ENCODE measurements around the gene IP6K3.

Gene IP6K3

DNA sequence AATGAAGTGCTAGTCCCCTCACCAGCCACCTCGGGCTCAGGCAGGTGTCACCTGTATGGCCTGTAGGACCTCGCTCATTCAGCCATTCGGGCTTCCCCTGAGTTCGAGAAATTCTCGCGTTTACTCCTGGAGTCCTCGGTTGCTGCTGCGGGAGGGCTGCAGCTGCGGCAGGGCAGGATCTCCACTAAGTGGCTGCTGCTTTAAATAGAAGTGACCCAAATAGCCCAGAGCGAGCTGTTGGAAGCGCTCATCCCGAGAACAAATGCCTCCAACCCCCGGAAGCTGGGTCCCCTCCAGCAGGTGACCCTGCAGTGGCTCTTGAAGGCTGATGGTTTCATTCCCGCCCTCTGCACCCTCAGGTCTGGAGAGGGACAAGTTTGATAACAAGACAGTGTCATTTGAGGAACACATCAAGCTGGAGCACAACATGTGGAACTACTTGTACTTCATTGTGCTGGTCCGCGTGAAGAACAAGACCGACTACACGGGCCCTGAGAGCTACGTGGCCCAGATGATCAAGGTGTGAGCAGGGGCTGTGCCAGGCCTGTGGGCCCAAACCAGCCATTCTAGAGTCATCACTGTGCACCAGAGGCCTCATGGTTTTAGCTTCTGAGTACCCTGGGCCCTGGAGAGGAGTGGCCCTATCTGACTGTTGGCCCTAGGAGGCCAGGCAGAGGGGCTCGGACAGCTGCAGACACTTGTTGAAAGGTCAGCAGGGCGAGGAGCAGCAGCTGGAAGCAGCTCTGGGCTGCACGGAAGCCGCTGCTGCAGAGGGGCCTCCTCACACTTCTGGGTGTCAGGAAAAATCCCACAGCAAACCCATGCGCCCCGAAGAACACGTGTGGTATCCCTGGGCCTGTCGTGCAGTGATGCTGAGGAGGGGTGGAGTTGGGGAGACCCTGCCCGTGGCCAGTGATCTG is 53.3 kb downstream of the IP6K3 start:
- TF ChIP-seq POLR2AphosphoS5 (IDR thresholded peaks at IDR 0.05; ENCODE audit: low read depth, low read length): no peak
- TF ChIP-seq FOXP2 (optimal IDR thresholded peaks at IDR 0.05; ENCODE audit: borderline replicate concordance, extremely low read depth, extremely low read length, insufficient read depth): no peak
- TF ChIP-seq, protein P1, sequence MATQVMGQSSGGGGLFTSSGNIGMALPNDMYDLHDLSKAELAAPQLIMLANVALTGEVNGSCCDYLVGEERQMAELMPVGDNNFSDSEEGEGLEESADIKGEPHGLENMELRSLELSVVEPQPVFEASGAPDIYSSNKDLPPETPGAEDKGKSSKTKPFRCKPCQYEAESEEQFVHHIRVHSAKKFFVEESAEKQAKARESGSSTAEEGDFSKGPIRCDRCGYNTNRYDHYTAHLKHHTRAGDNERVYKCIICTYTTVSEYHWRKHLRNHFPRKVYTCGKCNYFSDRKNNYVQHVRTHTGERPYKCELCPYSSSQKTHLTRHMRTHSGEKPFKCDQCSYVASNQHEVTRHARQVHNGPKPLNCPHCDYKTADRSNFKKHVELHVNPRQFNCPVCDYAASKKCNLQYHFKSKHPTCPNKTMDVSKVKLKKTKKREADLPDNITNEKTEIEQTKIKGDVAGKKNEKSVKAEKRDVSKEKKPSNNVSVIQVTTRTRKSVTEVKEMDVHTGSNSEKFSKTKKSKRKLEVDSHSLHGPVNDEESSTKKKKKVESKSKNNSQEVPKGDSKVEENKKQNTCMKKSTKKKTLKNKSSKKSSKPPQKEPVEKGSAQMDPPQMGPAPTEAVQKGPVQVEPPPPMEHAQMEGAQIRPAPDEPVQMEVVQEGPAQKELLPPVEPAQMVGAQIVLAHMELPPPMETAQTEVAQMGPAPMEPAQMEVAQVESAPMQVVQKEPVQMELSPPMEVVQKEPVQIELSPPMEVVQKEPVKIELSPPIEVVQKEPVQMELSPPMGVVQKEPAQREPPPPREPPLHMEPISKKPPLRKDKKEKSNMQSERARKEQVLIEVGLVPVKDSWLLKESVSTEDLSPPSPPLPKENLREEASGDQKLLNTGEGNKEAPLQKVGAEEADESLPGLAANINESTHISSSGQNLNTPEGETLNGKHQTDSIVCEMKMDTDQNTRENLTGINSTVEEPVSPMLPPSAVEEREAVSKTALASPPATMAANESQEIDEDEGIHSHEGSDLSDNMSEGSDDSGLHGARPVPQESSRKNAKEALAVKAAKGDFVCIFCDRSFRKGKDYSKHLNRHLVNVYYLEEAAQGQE (IDR thresholded peaks at IDR 0.05; ENCODE audit: insufficient read depth in 1 of 2, low read depth in 2 of 2, low read length in 2 of 2): no peak
- no peak for TF ChIP-seq SIN3A (IDR thresholded peaks at IDR 0.05; ENCODE audit: borderline replicate concordance, insufficient read depth, low read length)
- no peak for TF ChIP-seq TAF1 (IDR thresholded peaks at IDR 0.05; ENCODE audit: borderline replicate concordance, insufficient read depth, low read length)

DNA sequence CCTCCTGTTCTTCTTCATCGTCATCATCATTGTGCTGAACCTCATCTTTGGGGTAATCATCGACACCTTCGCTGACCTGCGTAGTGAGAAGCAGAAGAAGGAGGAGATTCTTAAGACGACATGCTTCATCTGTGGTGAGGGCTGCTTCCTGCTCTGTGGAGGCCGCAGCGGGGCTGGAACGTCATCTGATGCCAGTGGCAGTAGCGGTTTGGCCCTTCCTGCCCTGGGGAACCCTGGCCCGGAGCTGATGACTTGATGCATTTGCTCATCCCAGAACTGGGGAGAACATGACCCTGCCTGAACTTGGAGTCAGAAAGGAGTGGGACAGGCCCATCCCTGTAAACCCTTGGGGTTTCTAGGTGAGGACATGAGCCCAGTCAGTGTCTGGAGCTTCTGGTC is 53.9 kb downstream of the IP6K3 start:
- no peak for TF ChIP-seq SIN3A (IDR thresholded peaks at IDR 0.05; ENCODE audit: borderline replicate concordance, insufficient read depth, low read length)
- TF ChIP-seq, protein P1 (IDR thresholded peaks at IDR 0.05; ENCODE audit: insufficient read depth in 1 of 2, low read depth in 2 of 2, low read length in 2 of 2): no peak
- no peak for TF ChIP-seq TAF1 (IDR thresholded peaks at IDR 0.05; ENCODE audit: borderline replicate concordance, insufficient read depth, low read length)
- no peak for TF ChIP-seq POLR2AphosphoS5 (IDR thresholded peaks at IDR 0.05; ENCODE audit: low read depth, low read length)
- no peak for TF ChIP-seq FOXP2 (optimal IDR thresholded peaks at IDR 0.05; ENCODE audit: borderline replicate concordance, extremely low read depth, extremely low read length, insufficient read depth)

DNA sequence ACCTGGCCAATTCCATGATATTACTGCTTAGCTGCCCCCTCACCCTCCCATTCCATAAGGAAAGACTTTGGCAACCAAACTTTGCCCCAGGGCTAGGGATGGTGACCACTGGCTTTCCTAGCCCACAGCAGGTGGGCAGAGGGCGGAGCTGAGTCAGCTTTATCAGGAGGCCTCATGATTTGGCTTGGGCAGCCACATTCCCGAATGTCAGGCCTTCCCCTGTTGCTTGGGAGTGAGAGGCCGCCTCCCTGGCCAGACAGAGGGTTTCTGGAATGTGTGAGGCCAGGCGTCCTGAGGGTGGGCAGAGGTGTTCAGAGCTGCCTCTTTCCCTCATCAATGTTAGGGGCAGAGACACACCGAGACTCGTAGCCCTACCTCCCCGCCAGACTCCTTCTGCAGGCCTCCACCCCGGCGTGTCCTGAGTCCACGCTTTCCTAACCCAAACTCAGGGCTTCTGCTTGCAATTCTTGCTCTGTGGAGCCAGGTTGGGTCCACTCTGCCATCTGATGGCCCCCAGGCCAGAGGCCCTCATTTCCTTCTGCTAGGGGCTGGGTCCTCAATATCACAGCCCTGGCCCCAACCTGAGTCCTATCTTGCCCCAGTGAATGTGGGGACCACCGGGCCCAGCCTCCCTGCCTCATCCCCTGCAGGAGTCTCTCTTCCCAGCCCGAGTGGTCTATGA is 54.5 kb downstream of the IP6K3 start:
- TF ChIP-seq POLR2AphosphoS5 (IDR thresholded peaks at IDR 0.05; ENCODE audit: low read depth, low read length) (no peak), SIN3A (IDR thresholded peaks at IDR 0.05; ENCODE audit: borderline replicate concordance, insufficient read depth, low read length) (no peak), FOXP2 (optimal IDR thresholded peaks at IDR 0.05; ENCODE audit: borderline replicate concordance, extremely low read depth, extremely low read length, insufficient read depth) (no peak), TAF1 (IDR thresholded peaks at IDR 0.05; ENCODE audit: borderline replicate concordance, insufficient read depth, low read length) (no peak)
- TF ChIP-seq, protein P1 (IDR thresholded peaks at IDR 0.05; ENCODE audit: insufficient read depth in 1 of 2, low read depth in 2 of 2, low read length in 2 of 2): no peak

DNA sequence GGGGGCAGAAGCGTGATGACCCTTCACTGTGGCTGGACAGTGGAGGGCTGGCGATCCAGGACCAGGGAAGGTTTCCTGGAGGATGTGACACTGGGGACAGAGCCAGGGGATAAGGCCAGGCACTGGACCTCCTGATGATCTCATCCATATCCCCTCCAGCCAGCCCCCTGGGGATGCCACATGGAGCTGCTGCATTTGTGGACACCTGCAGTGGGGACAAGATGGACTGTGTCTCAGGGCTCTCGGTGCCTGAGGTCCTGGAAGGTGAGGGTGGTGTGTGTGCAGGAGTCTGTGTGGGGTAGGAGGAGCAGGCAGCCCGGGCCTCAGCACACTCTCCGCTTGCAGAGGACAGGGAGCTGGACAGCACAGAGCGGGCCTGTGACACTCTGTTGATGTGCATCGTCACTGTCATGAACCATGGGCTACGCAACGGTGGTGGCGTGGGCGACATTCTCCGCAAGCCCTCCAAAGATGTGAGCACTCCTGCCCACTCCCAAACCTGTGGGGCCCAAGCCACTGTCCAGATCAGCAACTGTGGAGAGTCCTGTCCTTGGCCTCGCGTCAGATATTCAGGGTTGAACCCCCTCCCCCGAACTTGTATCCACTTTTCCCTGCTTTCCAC is 55.1 kb downstream of the IP6K3 start:
- no peak for TF ChIP-seq POLR2AphosphoS5 (IDR thresholded peaks at IDR 0.05; ENCODE audit: low read depth, low read length)
- TF ChIP-seq FOXP2 (optimal IDR thresholded peaks at IDR 0.05; ENCODE audit: borderline replicate concordance, extremely low read depth, extremely low read length, insufficient read depth): no peak
- no peak for TF ChIP-seq TAF1 (IDR thresholded peaks at IDR 0.05; ENCODE audit: borderline replicate concordance, insufficient read depth, low read length)
- TF ChIP-seq, protein P1 (IDR thresholded peaks at IDR 0.05; ENCODE audit: insufficient read depth in 1 of 2, low read depth in 2 of 2, low read length in 2 of 2): no peak
- TF ChIP-seq SIN3A (IDR thresholded peaks at IDR 0.05; ENCODE audit: borderline replicate concordance, insufficient read depth, low read length): no peak

Data from PFSK-1 (cell line).